Cardiac fibroblast (primary cell): ENCODE results near the gene CATSPER4.

ENCODE experiments used
- DNase-seq, 2 donors: peaks; one replicate each; pipeline versions ENCODE4 v3.0.0 to v3.0.0-alpha.2; 2010; ENCODE audit warnings: low read depth in 2 of 2
- H3K4me3 ChIP-seq, 2 donors: replicated peaks in 1 of 2; 1 replicate in 1 of 2; 2 replicates in 1 of 2; pipeline ENCODE4 v1.5.1; 2011; ENCODE audit warnings: low read depth in 2 of 2, low read length in 2 of 2, mild to moderate bottlenecking in 2 of 2, moderate library complexity in 1 of 2
- TF ChIP-seq, protein P1 (sequence below): IDR thresholded peaks from one replicate; pipeline ENCODE4 v1.5.1; 2011; ENCODE audit warnings: low read depth, mild to moderate bottlenecking, low read length, inconsistent platforms

CATSPER4 gene

DNA sequence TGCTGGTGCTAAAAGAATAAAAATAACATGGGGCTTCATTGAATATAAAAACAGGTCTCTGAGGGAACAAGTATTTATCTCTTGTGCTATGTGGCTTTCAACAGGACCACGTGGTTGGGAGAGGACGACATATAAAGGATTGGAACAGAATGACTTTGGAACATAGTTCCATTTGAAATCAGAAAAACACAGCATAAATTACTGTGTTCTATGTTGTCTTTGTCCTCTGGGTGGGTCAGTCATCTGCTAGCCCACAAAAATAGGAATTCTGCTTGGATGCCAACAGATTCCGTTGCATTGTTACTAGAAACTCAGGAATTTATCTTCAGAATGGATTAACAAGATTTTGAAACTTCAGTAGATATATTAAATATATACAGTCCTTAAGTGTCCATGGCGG is 49.5 kb downstream of the CATSPER4 start:
- TF ChIP-seq, protein P1, sequence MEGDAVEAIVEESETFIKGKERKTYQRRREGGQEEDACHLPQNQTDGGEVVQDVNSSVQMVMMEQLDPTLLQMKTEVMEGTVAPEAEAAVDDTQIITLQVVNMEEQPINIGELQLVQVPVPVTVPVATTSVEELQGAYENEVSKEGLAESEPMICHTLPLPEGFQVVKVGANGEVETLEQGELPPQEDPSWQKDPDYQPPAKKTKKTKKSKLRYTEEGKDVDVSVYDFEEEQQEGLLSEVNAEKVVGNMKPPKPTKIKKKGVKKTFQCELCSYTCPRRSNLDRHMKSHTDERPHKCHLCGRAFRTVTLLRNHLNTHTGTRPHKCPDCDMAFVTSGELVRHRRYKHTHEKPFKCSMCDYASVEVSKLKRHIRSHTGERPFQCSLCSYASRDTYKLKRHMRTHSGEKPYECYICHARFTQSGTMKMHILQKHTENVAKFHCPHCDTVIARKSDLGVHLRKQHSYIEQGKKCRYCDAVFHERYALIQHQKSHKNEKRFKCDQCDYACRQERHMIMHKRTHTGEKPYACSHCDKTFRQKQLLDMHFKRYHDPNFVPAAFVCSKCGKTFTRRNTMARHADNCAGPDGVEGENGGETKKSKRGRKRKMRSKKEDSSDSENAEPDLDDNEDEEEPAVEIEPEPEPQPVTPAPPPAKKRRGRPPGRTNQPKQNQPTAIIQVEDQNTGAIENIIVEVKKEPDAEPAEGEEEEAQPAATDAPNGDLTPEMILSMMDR: no peak
- H3K4me3 ChIP-seq: no peak overlapping the region
- DNase-seq: peak; percentile 54 to 65
